A549 (cell line): Measurements from ENCODE around the gene MAGI1.

Experiments
- CHD2 ChIP-seq: fragments of 150-350 bp; IDR thresholded peaks from 2 replicates; pipeline ENCODE4 v1.6.1; 2014; ENCODE audit warnings: low read length; ENCODE audit not compliant: partially characterized antibody
- FOXS1 ChIP-seq: fragments of 250-450 bp; sonication (Bioruptor Pico); IDR thresholded peaks from 2 replicates; pipeline ENCODE4 v1.5.0; 2020; ENCODE audit warnings: mild to moderate bottlenecking, moderate library complexity
- JUN ChIP-seq, 2 experiments: fragments of >200 bp; sonication (Bioruptor Twin); formaldehyde crosslinking; IDR thresholded peaks; 2 replicates in 1 of 2; 3 replicates in 1 of 2; pipeline ENCODE4 v1.6.1; 2016 to 2017
- KDM1A ChIP-seq: fragments of 200-600 bp; sonication (generic); IDR thresholded peaks from 2 replicates; pipeline ENCODE4 v1.6.1; 2016; ENCODE audit warnings: low read depth, mild to moderate bottlenecking
- MAZ ChIP-seq: fragments of 150-350 bp; IDR thresholded peaks from 2 replicates; pipeline ENCODE4 v1.6.1; 2014; ENCODE audit warnings: antibody characterized with exemption, low read depth, low read length, borderline replicate concordance
- POLR2A ChIP-seq: IDR thresholded peaks from 2 replicates; pipeline ENCODE4 v1.6.1; 2012; ENCODE audit warnings: mild to moderate bottlenecking, low read length
- RAD21 ChIP-seq, 2 experiments: fragments of >200 bp in 1 of 2; sonication (Bioruptor Twin) in 1 of 2; formaldehyde crosslinking in 1 of 2; IDR thresholded peaks in 1 of 2; conservative IDR thresholded peaks in 1 of 2; 2 replicates in 1 of 2; 3 replicates in 1 of 2; pipeline ENCODE4 v1.6.1; 2012 to 2018; ENCODE audit warnings: inconsistent platforms in 1 of 2
- RNF2 ChIP-seq: fragments of 200-600 bp; sonication (generic); IDR thresholded peaks from 2 replicates; pipeline ENCODE4 v1.6.1; 2016; ENCODE audit warnings: low read depth, mild to moderate bottlenecking, antibody characterized with exemption, moderate library complexity, borderline replicate concordance
- USF2 ChIP-seq: fragments of 450-650 bp; IDR thresholded peaks from 2 replicates; pipeline ENCODE4 v1.6.1; 2014; ENCODE audit warnings: antibody characterized with exemption
- TF ChIP-seq, protein P1 (sequence below): fragments of >200 bp; sonication (Bioruptor Twin); formaldehyde crosslinking; IDR thresholded peaks from 3 replicates; pipeline ENCODE4 v1.5.1; 2016
- TF ChIP-seq, protein P2 (sequence below): IDR thresholded peaks from 2 replicates; pipeline ENCODE4 v1.6.1; 2012; ENCODE audit warnings: low read depth, borderline replicate concordance
- TF ChIP-seq, protein P3 (sequence below): fragments of 200-600 bp; sonication (generic); IDR thresholded peaks from 2 replicates; pipeline ENCODE4 v1.6.1; 2016; ENCODE audit warnings: antibody characterized with exemption, mild to moderate bottlenecking, moderate library complexity
- TF ChIP-seq, protein P4 (sequence below): fragments of 150-350 bp; IDR thresholded peaks from 2 replicates; pipeline ENCODE4 v1.6.1; 2014; ENCODE audit warnings: low read depth, mild to moderate bottlenecking, low read length

- TF ChIP-seq RNF2, result no peak
- TF ChIP-seq CHD2, result no peak
- TF ChIP-seq, protein P1, sequence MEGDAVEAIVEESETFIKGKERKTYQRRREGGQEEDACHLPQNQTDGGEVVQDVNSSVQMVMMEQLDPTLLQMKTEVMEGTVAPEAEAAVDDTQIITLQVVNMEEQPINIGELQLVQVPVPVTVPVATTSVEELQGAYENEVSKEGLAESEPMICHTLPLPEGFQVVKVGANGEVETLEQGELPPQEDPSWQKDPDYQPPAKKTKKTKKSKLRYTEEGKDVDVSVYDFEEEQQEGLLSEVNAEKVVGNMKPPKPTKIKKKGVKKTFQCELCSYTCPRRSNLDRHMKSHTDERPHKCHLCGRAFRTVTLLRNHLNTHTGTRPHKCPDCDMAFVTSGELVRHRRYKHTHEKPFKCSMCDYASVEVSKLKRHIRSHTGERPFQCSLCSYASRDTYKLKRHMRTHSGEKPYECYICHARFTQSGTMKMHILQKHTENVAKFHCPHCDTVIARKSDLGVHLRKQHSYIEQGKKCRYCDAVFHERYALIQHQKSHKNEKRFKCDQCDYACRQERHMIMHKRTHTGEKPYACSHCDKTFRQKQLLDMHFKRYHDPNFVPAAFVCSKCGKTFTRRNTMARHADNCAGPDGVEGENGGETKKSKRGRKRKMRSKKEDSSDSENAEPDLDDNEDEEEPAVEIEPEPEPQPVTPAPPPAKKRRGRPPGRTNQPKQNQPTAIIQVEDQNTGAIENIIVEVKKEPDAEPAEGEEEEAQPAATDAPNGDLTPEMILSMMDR, result no peak
- TF ChIP-seq FOXS1 (CRISPR knock-in tag), result no peak
- TF ChIP-seq MAZ, result no peak
- TF ChIP-seq, protein P2, sequence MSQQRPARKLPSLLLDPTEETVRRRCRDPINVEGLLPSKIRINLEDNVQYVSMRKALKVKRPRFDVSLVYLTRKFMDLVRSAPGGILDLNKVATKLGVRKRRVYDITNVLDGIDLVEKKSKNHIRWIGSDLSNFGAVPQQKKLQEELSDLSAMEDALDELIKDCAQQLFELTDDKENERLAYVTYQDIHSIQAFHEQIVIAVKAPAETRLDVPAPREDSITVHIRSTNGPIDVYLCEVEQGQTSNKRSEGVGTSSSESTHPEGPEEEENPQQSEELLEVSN, result no peak
- TF ChIP-seq, protein P3, sequence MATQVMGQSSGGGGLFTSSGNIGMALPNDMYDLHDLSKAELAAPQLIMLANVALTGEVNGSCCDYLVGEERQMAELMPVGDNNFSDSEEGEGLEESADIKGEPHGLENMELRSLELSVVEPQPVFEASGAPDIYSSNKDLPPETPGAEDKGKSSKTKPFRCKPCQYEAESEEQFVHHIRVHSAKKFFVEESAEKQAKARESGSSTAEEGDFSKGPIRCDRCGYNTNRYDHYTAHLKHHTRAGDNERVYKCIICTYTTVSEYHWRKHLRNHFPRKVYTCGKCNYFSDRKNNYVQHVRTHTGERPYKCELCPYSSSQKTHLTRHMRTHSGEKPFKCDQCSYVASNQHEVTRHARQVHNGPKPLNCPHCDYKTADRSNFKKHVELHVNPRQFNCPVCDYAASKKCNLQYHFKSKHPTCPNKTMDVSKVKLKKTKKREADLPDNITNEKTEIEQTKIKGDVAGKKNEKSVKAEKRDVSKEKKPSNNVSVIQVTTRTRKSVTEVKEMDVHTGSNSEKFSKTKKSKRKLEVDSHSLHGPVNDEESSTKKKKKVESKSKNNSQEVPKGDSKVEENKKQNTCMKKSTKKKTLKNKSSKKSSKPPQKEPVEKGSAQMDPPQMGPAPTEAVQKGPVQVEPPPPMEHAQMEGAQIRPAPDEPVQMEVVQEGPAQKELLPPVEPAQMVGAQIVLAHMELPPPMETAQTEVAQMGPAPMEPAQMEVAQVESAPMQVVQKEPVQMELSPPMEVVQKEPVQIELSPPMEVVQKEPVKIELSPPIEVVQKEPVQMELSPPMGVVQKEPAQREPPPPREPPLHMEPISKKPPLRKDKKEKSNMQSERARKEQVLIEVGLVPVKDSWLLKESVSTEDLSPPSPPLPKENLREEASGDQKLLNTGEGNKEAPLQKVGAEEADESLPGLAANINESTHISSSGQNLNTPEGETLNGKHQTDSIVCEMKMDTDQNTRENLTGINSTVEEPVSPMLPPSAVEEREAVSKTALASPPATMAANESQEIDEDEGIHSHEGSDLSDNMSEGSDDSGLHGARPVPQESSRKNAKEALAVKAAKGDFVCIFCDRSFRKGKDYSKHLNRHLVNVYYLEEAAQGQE, result no peak
- no peak for TF ChIP-seq KDM1A
- no peak for TF ChIP-seq POLR2A
- TF ChIP-seq, protein P4, sequence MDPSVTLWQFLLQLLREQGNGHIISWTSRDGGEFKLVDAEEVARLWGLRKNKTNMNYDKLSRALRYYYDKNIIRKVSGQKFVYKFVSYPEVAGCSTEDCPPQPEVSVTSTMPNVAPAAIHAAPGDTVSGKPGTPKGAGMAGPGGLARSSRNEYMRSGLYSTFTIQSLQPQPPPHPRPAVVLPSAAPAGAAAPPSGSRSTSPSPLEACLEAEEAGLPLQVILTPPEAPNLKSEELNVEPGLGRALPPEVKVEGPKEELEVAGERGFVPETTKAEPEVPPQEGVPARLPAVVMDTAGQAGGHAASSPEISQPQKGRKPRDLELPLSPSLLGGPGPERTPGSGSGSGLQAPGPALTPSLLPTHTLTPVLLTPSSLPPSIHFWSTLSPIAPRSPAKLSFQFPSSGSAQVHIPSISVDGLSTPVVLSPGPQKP, result no peak
- no peak for TF ChIP-seq USF2
- no peak for TF ChIP-seq JUN (IDR thresholded peaks at IDR 0.05)
- TF ChIP-seq RAD21 (conservative IDR thresholded peaks at IDR 0.05 in 1 of 2, IDR thresholded peaks at IDR 0.05 in 1 of 2), result no peak
Measured at GRCh38 chr3:65398953-65399352, 639.8 kb downstream of the MAGI1 start.
